Keratinocyte (primary cell): ENCODE measurements around the gene PYURF. TPM values are rescaled to one million over a fixed set of nuclear protein-coding genes. Genes with fewer than 3 reads are reported as not detected.

Experiments
- DNase-seq: peaks from one replicate; pipeline ENCODE4 v3.0.0-alpha.2; 2011; ENCODE audit warnings: low read depth, missing footprints, low spot score
- FAIRE-seq: peaks from 2 replicates; lab custom pipeline; 2011; peaks lifted over from hg19 to GRCh38; lab: Jason Lieb, UNC
- H2AFZ ChIP-seq: 2 replicates; pipeline ENCODE4 v1.6.0; 2012; ENCODE audit warnings: low read length, control low read depth, inconsistent platforms; ENCODE audit not compliant: control insufficient read depth
- H3K27ac ChIP-seq: 2 replicates; pipeline ENCODE4 v1.5.1; 2011; ENCODE audit warnings: low read length; ENCODE audit not compliant: control insufficient read depth, insufficient read depth
- H3K27me3 ChIP-seq: 3 replicates; pipeline ENCODE4 v1.6.0; 2011; ENCODE audit warnings: low read length; ENCODE audit not compliant: control insufficient read depth, insufficient read depth; ENCODE audit errors: extremely low read depth
- H3K36me3 ChIP-seq, 2 experiments: 2 replicates in 1 of 2; 3 replicates in 1 of 2; pipeline ENCODE4 v1.5.1; 2011; ENCODE audit warnings: low read length in 2 of 2, mild to moderate bottlenecking in 1 of 2; ENCODE audit not compliant: control insufficient read depth in 2 of 2, insufficient read depth in 2 of 2; ENCODE audit errors: extremely low read depth in 1 of 2
- H3K4me1 ChIP-seq: 3 replicates; pipeline ENCODE4 v1.5.1; 2011; ENCODE audit warnings: low read length; ENCODE audit not compliant: control insufficient read depth, insufficient read depth; ENCODE audit errors: extremely low read depth
- H3K4me2 ChIP-seq: 3 replicates; pipeline ENCODE4 v1.6.0; 2011; ENCODE audit warnings: low read depth, low read length; ENCODE audit not compliant: control insufficient read depth, insufficient read depth; ENCODE audit errors: extremely low read depth
- H3K4me3 ChIP-seq, 3 experiments: fragments of 200-600 bp in 1 of 3; sonication (generic) in 1 of 3; 2 replicates in 2 of 3; 3 replicates in 1 of 3; pipeline ENCODE4 v1.5.1; 2011 to 2016; ENCODE audit warnings: low read length in 3 of 3, mild to moderate bottlenecking in 3 of 3, control low read depth in 2 of 3, inconsistent platforms in 1 of 3, low read depth in 1 of 3, mixed read lengths in 1 of 3, mixed run types in 1 of 3, moderate library complexity in 1 of 3; ENCODE audit not compliant: control insufficient read depth in 2 of 3, insufficient read depth in 2 of 3; ENCODE audit errors: extremely low read depth in 1 of 3
- H3K79me2 ChIP-seq: 2 replicates; pipeline ENCODE4 v1.6.0; 2012; ENCODE audit warnings: low read length; ENCODE audit not compliant: control insufficient read depth, insufficient read depth
- H3K9ac ChIP-seq: 3 replicates; pipeline ENCODE4 v1.6.0; 2011; ENCODE audit warnings: low read length; ENCODE audit not compliant: control insufficient read depth, insufficient read depth; ENCODE audit errors: extremely low read depth
- H3K9me1 ChIP-seq: 3 replicates; pipeline ENCODE4 v1.6.0; 2011; ENCODE audit warnings: low read length; ENCODE audit not compliant: control insufficient read depth, insufficient read depth; ENCODE audit errors: extremely low read depth
- H3K9me3 ChIP-seq: 2 replicates; pipeline ENCODE4 v1.5.1; 2012; ENCODE audit warnings: low read depth, low read length; ENCODE audit not compliant: control insufficient read depth
- H4K20me1 ChIP-seq: 3 replicates; pipeline ENCODE4 v1.6.0; 2011; ENCODE audit warnings: low read length; ENCODE audit not compliant: control insufficient read depth, insufficient read depth; ENCODE audit errors: extremely low read depth
- EZH2 ChIP-seq: IDR thresholded peaks from one replicate; pipeline ENCODE4 v1.6.1; 2012; ENCODE audit warnings: inconsistent platforms, mild to moderate bottlenecking, low read length, moderate library complexity
- dilution Hi-C: fragments of 300-500 bp; cut with MboI; formaldehyde crosslinking; loops from one replicate; pipeline ENCODE4 v1.7.0; 2020; ENCODE audit warnings: low sequenced_read_pairs; ENCODE audit not compliant: extremely low pct_ligation_motif_present
- polyA plus RNA-seq, 5 experiments: library from polyadenylated mRNA; depleted of rRNA in 3 of 5; stranded (reverse) in 3 of 5; stranded (forward) in 1 of 5; unstranded in 1 of 5; fragments of >200 nt; gene quantifications; 1 replicate in 1 of 5; 2 replicates in 3 of 5; 3 replicates in 1 of 5; pipeline versions ENCODE4 v1.2.1 to v1.2.3, GENCODE V29; 2011 to 2012; ENCODE audit warnings: missing spikeins in 2 of 5, low read depth in 1 of 5, low replicate concordance in 1 of 5
- TF ChIP-seq, protein P1 (sequence below), 3 experiments: IDR thresholded peaks in 1 of 3; conservative IDR thresholded peaks in 1 of 3; optimal IDR thresholded peaks in 1 of 3; 2 replicates in 2 of 3; 3 replicates in 1 of 3; pipeline versions ENCODE3 to v1.5.1; 2011; ENCODE audit warnings: low read length in 3 of 3, mild to moderate bottlenecking in 3 of 3, moderate library complexity in 2 of 3, control low read depth in 1 of 3, inconsistent platforms in 1 of 3; ENCODE audit not compliant: insufficient read depth in 2 of 3; ENCODE audit errors: extremely low read depth in 1 of 3

PYURF gene
- polyA plus RNA-seq, 1 donor (not counting 4 experiments of a cell fraction or from before 2014, with no cell fraction given) = 95.6 TPM

- dilution Hi-C loops = no loop called here
- H3K4me2 ChIP-seq = no peak overlapping the region
- H3K9me3 ChIP-seq = no peaks in the 10 kb centered on the region
- H3K9ac ChIP-seq = no peak overlapping the region
- no peaks in the 10 kb centered on the region for H3K27me3 ChIP-seq
- no peaks in the 10 kb centered on the region for H3K79me2 ChIP-seq
- DNase-seq (no peak), FAIRE-seq (no peak)
- H3K36me3 ChIP-seq = no peaks in the 10 kb centered on the region
- H3K9me1 ChIP-seq = no peaks in the 10 kb centered on the region
- H4K20me1 ChIP-seq = no peaks in the 10 kb centered on the region
- H3K4me1 ChIP-seq = peaks cover 3% of the 10 kb centered on the region
- H2AFZ ChIP-seq = no peak overlapping the region
- no peak overlapping the region for H3K4me3 ChIP-seq
- TF ChIP-seq, protein P1, sequence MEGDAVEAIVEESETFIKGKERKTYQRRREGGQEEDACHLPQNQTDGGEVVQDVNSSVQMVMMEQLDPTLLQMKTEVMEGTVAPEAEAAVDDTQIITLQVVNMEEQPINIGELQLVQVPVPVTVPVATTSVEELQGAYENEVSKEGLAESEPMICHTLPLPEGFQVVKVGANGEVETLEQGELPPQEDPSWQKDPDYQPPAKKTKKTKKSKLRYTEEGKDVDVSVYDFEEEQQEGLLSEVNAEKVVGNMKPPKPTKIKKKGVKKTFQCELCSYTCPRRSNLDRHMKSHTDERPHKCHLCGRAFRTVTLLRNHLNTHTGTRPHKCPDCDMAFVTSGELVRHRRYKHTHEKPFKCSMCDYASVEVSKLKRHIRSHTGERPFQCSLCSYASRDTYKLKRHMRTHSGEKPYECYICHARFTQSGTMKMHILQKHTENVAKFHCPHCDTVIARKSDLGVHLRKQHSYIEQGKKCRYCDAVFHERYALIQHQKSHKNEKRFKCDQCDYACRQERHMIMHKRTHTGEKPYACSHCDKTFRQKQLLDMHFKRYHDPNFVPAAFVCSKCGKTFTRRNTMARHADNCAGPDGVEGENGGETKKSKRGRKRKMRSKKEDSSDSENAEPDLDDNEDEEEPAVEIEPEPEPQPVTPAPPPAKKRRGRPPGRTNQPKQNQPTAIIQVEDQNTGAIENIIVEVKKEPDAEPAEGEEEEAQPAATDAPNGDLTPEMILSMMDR (optimal IDR thresholded peaks at IDR 0.05 in 1 of 3, IDR thresholded peaks at IDR 0.05 in 1 of 3, conservative IDR thresholded peaks at IDR 0.05 in 1 of 3; ENCODE audit: extremely low read depth in 1 of 3, insufficient read depth in 2 of 3, low read length in 3 of 3) = no peak
- TF ChIP-seq EZH2 = no peak
- H3K27ac ChIP-seq = no peak overlapping the region
These were observed 44.0 kb upstream of the PYURF start for GRCh38 chr4:88567591-88567990.

GRCh38 chr4:88549815-88550214 is 26.2 kb upstream of the PYURF start:
- DNase-seq (no peak), FAIRE-seq (no peak)
- no peak overlapping the region for H3K27ac ChIP-seq
- no peaks in the 10 kb centered on the region for H3K9me1 ChIP-seq
- no peaks in the 10 kb centered on the region for H3K4me1 ChIP-seq
- H3K36me3 ChIP-seq = no peaks in the 10 kb centered on the region
- no peak overlapping the region for H3K4me2 ChIP-seq
- TF ChIP-seq EZH2 = no peak
- TF ChIP-seq, protein P1 (optimal IDR thresholded peaks at IDR 0.05 in 1 of 3, IDR thresholded peaks at IDR 0.05 in 1 of 3, conservative IDR thresholded peaks at IDR 0.05 in 1 of 3; ENCODE audit: extremely low read depth in 1 of 3, insufficient read depth in 2 of 3, low read length in 3 of 3) = no peak
- no peaks in the 10 kb centered on the region for H3K9me3 ChIP-seq
- H3K9ac ChIP-seq = no peak overlapping the region
- H3K4me3 ChIP-seq = no peak overlapping the region
- no peaks in the 10 kb centered on the region for H4K20me1 ChIP-seq
- dilution Hi-C loops = no loop called here
- no peaks in the 10 kb centered on the region for H3K79me2 ChIP-seq
- H2AFZ ChIP-seq = no peak overlapping the region
- H3K27me3 ChIP-seq = no peaks in the 10 kb centered on the region
